AG09309 (cell line): ENCODE data around the gene PTX4.
A peak's percentile ranks its signal among the peaks of the same experiment; 100 is the strongest.

Experiments used
- DNase-seq: peaks from one replicate; pipeline ENCODE4 v3.0.0-alpha.2; 2010; ENCODE audit warnings: low read depth
- H3K4me3 ChIP-seq: 2 replicates; pipeline ENCODE4 v1.5.1; 2011; ENCODE audit warnings: mild to moderate bottlenecking, low read depth, low read length, moderate library complexity; ENCODE audit not compliant: control insufficient read depth
- TF ChIP-seq, protein P1 (sequence below): IDR thresholded peaks from 2 replicates; pipeline ENCODE4 v1.5.1; 2011; ENCODE audit warnings: mild to moderate bottlenecking, low read depth, low read length, inconsistent platforms; ENCODE audit not compliant: insufficient read depth, control insufficient read depth; ENCODE audit errors: missing control alignments

PTX4 gene

DNA sequence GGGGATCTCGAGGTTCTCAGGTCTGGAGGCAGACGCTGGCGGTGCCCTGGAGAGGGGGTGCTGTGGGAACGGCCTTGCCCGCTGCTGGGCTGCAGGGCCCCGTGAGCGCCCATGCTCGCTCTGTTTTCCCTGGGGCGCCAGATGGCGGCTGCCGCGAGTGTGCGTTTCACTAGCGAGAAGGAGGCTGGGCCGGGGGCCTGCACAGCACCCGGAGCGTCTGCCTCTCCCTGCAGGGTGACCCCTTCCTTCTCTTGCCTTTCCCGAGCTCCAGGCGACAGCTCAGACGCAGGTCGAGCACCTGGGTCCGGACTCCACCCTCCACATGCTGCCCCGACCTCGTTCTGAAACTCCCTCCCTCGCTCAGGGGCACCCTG, 7.1 kb upstream of the PTX4 start:
- no peak overlapping the region for H3K4me3 ChIP-seq
- no peak for DNase-seq
- TF ChIP-seq, protein P1, sequence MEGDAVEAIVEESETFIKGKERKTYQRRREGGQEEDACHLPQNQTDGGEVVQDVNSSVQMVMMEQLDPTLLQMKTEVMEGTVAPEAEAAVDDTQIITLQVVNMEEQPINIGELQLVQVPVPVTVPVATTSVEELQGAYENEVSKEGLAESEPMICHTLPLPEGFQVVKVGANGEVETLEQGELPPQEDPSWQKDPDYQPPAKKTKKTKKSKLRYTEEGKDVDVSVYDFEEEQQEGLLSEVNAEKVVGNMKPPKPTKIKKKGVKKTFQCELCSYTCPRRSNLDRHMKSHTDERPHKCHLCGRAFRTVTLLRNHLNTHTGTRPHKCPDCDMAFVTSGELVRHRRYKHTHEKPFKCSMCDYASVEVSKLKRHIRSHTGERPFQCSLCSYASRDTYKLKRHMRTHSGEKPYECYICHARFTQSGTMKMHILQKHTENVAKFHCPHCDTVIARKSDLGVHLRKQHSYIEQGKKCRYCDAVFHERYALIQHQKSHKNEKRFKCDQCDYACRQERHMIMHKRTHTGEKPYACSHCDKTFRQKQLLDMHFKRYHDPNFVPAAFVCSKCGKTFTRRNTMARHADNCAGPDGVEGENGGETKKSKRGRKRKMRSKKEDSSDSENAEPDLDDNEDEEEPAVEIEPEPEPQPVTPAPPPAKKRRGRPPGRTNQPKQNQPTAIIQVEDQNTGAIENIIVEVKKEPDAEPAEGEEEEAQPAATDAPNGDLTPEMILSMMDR = no peak

DNA sequence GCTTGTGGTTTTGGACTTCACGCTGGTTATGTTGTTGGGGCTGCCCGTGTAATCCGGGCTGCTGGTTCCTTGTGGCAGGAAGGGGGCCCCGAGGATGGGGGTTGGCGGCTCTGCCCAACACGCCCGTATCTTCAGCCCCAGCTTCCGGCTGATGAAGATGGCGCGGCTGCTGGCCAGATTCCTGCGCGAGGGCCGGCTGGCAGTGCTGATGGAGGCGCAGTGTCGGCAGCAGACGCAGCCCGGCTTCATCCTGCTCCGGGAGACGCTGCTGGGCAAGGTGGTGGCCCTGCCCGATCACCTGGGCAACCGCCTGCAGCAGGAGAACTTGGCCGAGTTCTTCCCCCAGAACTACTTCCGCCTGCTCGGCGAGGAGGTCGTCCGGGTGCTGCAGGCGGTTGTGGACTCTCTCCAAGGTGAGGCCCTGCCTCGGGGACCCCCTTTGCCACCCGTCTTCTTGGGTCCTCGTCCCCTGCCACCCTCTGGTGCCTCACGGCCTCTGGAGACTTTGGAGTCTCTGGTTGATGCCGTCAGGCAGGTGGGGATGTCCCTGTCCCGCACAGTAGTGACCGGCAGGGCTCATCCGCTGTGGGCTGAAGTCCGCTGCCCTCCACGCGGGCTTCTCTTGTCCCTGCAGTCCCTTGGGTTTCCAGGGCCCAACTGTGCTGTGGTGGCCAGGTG, 6.6 kb upstream of the PTX4 start:
- TF ChIP-seq, protein P1 = no peak
- DNase-seq = no peak
- H3K4me3 ChIP-seq = no peak overlapping the region

DNA sequence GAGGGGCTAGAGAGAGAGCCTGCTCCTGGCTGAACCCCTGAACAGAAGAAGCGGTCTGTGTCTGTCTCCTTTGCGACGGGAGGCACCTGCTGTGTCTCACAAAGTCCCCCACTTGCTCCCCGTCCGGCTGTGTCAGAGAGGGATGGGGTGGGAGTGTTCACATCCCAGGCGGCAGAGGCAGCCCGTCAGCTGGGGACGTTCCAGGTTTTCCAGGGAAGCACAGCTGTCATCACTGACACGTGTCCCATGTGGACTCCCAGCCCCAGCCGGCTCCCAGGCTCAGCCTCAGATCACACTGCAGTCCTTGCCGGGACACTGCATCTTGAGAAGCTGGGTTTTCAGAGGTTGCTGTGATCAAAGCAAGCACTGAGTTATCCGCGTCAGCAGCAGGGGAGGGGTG, 6.0 kb upstream of the PTX4 start:
- TF ChIP-seq, protein P1 = no peak
- peak overlapping the region; percentile 17 for H3K4me3 ChIP-seq
- no peak for DNase-seq

DNA sequence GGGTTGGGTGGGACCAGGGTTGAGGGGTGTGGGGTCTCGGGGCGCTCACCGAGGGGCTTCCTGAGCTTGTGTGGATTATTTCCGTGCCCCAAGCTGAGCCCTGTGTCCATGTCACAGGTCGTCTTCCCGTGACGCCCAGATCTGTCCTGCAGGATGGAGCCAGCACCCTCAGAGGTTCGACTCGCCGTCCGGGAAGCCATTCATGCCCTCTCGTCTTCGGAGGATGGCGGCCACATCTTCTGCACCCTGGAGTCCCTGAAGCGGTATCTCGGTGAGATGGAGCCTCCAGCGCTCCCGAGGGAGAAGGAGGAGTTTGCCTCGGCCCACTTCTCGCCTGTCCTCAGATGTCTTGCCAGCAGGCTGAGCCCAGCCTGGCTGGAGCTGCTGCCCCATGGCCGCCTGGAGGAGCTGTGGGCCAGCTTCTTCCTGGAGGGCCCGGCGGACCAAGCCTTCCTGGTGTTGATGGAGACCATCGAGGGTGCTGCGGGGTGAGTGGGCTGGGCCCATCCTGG, 5.4 kb upstream of the PTX4 start:
- TF ChIP-seq, protein P1 = peak; percentile 88
- DNase-seq = peak; percentile 25
- H3K4me3 ChIP-seq = peak overlapping the region; percentile 90

DNA sequence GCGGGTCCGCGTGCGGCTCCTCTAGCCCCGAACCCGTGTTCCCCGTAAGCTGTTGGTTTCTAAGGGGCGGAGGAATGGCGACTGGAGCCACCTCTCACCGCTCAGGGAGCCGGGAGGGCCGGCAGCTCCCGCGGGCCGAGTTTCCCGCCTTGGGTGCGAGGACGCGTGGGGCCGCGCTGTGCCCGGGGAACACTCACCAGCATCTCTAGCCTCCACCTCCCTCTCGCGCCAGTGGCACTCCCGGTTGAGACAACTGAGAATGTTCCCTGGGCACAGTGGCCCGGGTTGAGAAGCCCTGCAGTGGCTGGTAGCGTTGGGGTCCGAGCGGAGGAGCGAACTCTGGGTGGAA, 5.0 kb upstream of the PTX4 start:
- TF ChIP-seq, protein P1 = no peak
- H3K4me3 ChIP-seq = peak overlapping the region; percentile 90
- DNase-seq = no peak

DNA sequence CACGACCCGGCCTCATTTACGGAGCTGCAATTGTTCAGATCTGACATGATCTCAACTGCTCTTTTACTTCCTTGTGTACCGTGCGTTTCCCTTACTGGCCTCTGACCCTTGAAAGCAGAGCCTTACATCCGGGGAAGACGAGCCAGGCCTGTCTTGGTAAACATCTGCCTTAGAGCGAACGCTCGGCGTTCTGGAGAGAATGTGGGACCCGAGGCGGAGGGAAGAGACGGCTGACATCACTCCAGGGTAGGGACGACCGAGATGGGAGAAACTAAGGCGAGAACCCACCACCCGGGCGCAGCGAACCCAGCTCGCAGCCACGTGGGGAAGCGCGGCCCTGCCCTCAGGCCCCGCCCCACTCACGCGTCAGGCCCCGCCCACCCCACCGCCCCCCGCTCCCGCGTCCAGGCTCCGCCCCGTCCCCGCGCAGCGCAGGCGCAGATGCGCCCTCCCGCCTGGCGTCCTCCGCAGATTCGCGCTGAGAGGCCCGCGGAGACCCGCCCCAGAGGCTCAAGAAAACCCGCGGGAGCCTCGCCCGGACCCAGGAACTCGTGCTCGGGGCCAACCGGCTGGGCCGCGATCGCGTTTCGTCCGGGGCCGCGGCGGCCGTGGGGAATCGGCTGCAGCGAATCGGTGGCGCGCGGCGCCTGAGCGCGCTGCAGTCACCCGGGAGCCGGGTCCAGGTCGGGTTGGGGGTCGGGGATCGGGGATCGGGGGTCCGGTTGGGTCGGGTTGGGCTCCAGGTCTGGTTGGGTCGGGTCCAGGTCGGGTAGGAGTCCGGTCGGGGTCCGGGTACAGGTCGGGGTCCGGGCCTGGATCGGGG, 4.4 kb upstream of the PTX4 start, which contains the start of gene TELO2:
TSS of gene TELO2 (plus strand) at position 438 of the 823 bp plus-strand sequence. CDS start 922 bp downstream, outside the sequence.
- DNase-seq = peak; percentile 13
- TF ChIP-seq, protein P1 = no peak
- peak within 1 kb of the TSS; percentile 90 for H3K4me3 ChIP-seq
